Astrocyte of the spinal cord (primary cell): Measurements from ENCODE around the gene KIF16B.

ENCODE experiments used
- DNase-seq: peaks from one replicate; pipeline ENCODE4 v3.0.0; 2011; ENCODE audit warnings: low read depth, low spot score
- H3K4me3 ChIP-seq: 2 replicates; pipeline ENCODE4 v1.5.1; 2011; ENCODE audit warnings: low read depth, mild to moderate bottlenecking, low read length, moderate library complexity
- CTCF ChIP-seq: IDR thresholded peaks from 2 replicates; pipeline ENCODE4 v1.5.1; 2012; ENCODE audit warnings: low read depth, mild to moderate bottlenecking, low read length, inconsistent platforms
- in situ Hi-C: cut with HindIII; loops from 2 replicates; pipeline ENCODE4 v1.10.0; 2017; ENCODE audit warnings: low sequenced_read_pairs

KIF16B gene

DNA sequence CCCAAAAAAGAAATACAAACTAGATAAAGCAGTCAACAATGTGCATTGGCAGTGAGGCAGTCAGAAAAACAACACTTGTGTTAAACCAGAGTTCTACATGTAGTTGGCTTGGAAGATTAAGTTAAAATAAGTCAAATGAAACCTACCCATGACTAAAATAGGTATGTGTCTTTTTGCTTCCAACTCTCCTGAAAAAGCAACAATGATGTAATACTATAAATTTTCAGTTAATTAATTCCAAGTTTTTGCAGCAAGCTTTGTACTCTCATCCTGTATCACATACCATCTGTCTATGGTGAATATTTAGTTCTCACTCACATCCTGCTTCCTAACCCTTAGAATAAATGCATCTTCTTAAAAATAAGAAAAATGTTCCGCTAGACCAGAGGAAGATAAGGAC lies 261.5 kb downstream of the KIF16B start:
- DNase-seq = no peak
- no peak overlapping the region for H3K4me3 ChIP-seq
- TF ChIP-seq CTCF = no peak
- in situ Hi-C loops = no loop called here

DNA sequence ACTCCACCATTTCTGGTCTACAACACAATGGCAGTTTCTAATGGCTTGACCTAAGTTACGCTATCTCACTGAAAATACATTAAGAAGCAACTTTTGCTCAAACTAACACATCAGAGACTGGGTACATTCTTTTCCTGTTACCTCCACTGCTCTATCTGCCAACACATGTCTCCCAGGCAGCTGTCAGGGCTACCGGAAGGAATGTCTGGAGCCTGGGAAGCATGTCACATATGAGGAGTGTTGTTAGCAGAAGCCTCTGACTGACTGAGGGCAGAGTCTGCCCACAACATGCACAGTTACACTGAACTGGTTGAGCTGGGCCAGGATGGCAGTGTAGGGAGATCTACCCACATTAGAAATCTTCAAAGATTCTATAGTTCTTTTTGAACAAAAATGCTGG lies 264.5 kb downstream of the KIF16B start:
- no peak overlapping the region for H3K4me3 ChIP-seq
- no peak for DNase-seq
- in situ Hi-C loops = no loop called here

DNA sequence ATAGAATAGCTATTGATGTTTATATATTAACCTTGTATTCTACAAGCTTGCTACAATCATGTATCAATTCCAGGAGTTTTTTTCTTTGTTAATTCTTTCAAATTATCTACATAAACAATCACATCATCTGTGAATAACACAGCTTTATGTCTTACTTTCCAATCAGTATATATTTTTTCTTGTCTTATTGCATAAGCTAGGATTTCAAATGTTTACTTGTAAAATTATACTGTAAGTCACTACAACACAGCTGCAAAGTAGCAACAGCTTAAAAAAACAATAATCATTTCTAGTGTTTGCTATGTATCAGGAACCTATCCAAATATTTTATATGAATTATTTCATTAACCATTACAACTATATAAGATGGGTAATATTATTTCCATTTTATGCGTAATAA lies 270.4 kb downstream of the KIF16B start:
- no peak overlapping the region for H3K4me3 ChIP-seq
- no peak for TF ChIP-seq CTCF
- DNase-seq = no peak
- in situ Hi-C loops = no loop called here

More for the DNA sequence above, 264.5 kb downstream of the KIF16B start:
- no peak for TF ChIP-seq CTCF

GRCh38 chr20:16301986-16302385 lies 271.3 kb downstream of the KIF16B start:
- TF ChIP-seq CTCF = no peak
- no peak overlapping the region for H3K4me3 ChIP-seq
- in situ Hi-C loops = no loop called here
- DNase-seq = no peak

DNA sequence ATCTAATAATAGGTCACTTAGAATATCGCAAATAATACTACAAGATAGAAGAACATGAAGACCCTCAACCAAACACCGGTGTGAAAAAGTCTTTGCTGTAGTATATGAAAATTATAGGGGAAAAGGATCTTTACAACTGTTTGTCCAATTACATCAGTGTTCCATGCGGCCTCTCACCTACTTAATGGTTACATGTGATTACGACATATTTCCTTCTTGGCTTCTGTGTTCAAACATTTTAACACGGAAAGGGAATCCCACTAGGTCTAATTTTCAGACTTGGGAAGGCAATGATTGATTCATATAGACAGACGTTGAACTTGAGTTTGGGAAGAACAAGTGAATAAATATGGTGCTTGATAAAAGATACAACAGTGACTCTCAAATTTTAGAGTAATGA lies 273.4 kb downstream of the KIF16B start:
- TF ChIP-seq CTCF = no peak
- no peak overlapping the region for H3K4me3 ChIP-seq
- DNase-seq = no peak
- in situ Hi-C loops = no loop called here

- DNase-seq = no peak
- in situ Hi-C loops = no loop called here
- H3K4me3 ChIP-seq = no peak overlapping the region
- no peak for TF ChIP-seq CTCF
These were observed 276.3 kb downstream of the KIF16B start for GRCh38 chr20:16296931-16297330.

DNA sequence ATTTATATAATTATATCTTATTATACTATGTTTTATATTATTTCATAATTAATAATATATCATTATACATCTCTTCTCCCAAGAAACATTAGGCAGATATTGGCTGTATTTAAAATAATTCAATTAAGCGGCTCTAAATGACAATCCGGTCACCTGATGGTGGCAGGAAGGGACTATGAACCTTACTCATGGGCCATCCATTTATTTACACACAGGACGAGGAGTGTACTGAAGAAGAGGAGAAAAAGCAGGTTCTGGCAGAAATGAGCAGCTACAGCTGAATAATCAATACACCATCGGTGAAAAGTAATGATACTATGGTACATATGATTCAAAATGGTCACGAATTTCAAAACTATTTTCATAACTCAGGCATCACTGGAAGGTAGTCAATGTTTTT lies 277.7 kb downstream of the KIF16B start:
- in situ Hi-C loops = no loop called here
- DNase-seq = no peak
- no peak for TF ChIP-seq CTCF

More for the DNA sequence above, 277.7 kb downstream of the KIF16B start:
- no peak overlapping the region for H3K4me3 ChIP-seq
